NOMO-1 (cell line): ENCODE data around the gene TCF15.
"Not testable (repeated sequence)": the region's sequence is repeated elsewhere in the genome, so short reads cannot be mapped to it uniquely, and the experiment has no call there.

Source experiments
- DNase-seq, 2 experiments: peaks; one replicate each; lab custom pipeline; 2025; ENCODE audit not compliant: unreplicated experiment in 2 of 2; lab: John Stamatoyannopoulos, UW

TCF15 gene

DNA sequence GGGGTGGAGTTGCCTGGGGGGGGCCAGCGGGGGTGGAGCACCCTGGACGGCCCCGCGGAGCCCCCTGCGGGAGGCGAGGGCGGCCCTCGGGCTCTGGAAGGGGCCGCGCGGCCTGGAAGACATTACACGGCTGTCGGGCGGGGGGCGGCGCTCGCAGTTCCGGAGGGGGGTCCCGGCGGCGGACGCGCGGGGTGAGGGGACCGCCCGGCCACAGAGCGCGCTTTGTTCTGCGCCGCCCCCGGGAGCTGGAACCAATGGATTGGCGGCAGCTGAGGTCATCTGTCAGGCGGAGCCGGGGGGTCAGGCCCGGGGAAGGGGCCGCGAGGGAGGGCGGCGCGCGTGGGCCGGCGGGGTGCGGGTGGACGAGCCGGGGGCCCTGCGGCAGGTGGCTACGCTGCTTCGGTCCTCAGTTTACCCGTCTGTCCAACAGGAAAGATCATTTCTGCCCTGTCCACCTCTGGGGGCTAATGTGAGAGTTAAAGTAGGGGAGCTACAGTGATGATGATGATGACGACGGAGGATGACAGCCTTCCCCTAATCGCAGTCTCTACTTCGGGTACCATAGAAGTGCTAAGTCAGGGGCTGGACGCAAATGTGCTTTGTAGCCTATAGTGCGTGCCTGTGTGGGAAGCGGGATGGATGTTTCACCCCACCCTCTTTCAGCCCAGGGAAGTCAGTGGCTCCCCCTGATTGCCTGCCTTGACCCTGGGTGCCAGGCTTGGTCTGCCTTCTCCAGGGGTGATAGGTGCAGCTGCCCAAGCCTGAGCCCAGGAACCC, 32.5 kb upstream of the TCF15 start:
- no peak for DNase-seq

GRCh38 chr20:642013-642397, 31.9 kb upstream of the TCF15 start:
- not testable (repeated sequence) for DNase-seq

DNA sequence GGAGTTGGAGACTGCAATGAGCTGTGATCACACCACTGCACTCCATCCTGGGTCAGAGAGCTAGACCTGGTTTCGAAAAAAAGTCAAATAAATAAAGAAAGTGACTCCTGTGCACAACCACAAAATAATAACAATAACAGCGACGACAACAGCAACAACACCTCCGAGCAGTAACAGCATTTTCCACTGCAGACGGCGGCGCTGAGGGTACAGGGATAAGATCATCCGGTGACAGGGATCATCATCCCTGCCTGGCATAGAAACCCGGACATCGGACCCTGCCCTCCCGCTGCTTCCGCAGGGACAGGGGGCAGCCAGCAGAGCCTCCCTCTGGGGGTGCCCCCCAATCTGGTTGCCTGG, 31.4 kb upstream of the TCF15 start:
- no peak for DNase-seq

DNA sequence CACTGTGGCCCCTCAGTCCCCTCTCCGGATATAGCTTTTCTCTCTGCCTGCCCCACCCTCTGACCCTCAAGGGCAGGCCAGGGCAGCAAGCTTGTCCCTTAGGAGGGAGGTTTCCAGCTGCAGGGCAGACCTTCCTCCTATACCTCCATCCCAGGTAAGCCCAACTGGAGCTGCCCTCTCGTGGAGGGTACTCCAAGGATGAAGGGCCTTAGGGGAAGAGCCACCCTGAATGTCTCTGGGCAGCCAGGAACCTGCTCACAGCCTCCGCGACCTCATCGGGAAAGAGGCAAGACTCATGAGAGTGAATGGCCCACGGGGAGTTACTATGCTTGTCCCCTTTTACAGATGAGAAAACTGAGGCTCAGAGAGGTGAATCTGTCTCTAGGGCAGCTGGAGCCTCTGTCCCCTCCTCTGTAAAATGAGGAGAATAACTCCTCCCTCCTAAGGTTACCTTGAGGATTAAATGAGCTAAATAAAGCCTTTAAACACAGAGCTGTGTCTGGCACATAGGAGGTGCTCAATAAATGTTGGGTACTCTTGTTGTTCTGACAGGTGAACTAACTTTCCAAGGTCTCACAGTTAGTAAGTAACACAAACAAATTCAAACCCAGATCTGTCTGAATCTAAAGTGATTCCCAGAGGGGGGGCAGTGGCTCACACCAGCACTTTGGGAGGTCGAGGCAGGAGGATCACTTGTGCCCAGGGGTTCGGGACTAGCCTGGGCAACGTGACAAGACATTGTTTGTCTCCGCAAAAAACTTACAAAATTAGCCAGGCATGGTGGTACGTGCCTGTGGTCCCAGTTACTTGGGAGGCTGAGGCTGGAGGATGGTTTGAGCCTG, 30.8 kb upstream of the TCF15 start:
- DNase-seq: no peak

- no peak for DNase-seq
These were observed 28.5 kb upstream of the TCF15 start for GRCh38 chr20:638579-638978.

- DNase-seq: no peak
These were observed 27.4 kb upstream of the TCF15 start for GRCh38 chr20:637559-637958.

DNA sequence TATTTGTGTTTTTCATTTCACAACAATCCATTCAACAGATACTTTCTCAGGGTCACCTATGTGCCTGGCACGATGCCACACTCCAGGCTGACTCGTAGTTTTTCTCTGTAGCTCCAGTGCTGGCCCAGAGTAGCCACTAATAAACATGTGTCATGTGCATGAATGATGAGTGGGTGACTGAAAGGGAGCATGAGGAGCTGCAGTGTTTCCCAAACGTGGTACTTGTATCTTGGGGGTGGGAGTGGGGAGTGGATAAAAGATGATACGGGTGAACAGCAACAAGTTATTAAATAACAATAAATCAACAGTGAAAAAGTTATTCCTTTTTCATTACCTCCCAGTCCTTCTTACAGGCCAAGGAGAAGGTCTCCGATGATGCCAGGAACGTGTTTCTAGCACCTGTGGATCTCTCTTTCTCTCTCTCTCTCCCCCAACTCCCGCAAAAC, 25.8 kb upstream of the TCF15 start:
- no peak for DNase-seq

DNA sequence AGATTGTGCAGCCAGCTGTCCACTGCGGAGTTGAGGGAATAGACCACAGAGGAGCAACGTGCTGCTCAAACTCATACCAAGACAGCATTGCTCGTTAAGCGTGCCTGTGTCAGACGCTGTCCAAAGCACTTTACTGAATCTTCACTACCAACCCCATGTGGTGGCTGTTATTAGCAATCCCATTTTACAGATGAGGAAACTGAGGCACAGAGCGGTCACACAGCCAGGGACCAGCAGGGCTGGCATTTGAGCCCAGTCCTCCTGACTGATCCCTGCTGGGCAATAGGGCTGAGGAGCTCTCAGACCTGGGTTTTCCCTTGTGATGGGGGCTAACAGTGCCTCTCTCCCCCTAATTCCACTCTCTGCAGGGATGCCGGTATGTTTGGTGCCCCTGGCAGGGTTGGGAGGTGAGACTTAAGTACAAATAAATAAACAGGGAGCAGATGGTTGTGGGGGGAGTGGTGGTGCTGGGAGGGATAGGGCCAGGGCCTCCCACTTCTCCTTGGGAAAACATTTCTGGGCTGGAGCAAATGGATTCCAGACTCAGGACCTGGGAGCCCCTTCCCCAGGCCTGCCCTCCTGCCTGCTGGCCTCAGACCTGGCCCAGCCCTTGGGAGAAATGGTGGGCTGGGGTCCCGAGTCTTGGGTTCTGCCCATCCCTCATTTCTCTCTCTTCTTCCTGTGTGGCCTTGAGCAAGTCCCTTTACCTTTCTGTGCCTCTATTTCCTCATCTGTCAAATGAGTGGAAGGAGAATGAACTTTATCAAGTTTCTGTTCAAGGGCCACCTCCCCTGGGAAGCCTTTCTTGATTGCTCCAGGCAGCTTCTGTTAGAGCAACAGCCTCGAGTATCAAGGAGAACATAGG, 25.2 kb upstream of the TCF15 start:
- no peak for DNase-seq

- DNase-seq: no peak
These were observed 24.2 kb upstream of the TCF15 start for GRCh38 chr20:634148-634925.

DNA sequence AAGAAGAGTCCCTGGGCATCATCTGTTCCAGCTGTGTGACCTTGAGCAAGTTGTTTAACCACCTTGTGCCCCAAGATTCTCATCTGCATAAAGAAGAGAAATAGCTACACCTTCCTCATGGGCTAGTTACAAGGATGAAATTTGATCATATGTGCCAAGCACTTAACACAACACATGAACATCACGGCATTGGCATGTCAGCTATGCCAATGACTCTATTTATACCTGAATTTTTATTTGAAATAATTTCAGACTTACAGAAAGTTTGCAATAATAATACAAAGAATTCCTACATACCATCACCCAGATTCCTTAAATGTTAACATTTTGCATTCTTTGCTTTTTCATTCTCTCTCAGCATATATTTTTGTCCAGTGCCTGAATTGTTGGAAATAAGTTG, 21.0 kb upstream of the TCF15 start:
- no peak for DNase-seq

- DNase-seq: no peak
These were observed 16.5 kb upstream of the TCF15 start for GRCh38 chr20:626579-626978.

GRCh38 chr20:625360-625932, 15.3 kb upstream of the TCF15 start:
- peak; percentile 49 to 70 for DNase-seq

DNA sequence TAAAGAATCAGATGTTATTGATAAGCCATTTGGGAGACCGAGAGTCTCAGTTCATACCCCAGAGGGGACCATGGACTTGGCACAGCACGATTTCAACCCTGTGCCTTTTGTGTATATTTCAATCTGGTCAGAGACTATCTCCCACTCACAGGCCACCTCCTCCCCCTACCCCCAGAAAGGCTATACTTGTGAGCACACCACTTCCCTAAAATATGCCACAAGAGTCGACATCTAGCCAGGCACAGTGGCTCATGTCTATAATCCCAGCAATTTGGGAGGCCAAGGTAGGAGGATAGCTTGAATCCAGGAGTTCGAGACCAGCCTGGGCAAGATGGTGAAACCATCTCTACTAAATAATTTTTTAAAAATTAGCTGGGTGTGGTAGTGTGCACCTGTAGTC, 13.6 kb upstream of the TCF15 start:
- DNase-seq: no peak

- no peak for DNase-seq
These were observed 12.9 kb upstream of the TCF15 start for GRCh38 chr20:623021-623420.

- DNase-seq: no peak
These were observed 12.1 kb upstream of the TCF15 start for GRCh38 chr20:622161-622560.

- DNase-seq: no peak
These were observed 11.1 kb upstream of the TCF15 start for GRCh38 chr20:621125-621756.

DNA sequence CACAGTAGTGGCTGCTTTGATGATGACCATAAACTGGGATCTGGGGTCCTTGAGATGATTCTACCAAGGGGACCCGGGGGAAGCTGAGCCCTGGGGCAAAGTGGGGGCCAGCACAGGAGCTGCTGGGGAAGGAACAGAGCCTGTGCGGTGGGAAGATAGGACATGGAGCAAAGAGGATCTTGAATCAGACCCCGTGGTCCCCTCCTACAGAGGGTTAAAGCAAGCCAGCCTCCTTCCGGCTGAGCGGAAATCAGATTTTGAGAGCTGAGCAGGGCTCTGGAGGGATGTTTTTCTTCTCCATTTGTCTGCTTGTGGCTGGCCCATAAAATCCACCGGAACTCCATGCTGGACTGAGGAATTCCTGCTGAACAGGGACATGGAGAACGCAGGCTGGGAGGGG, 10.1 kb upstream of the TCF15 start:
- DNase-seq: no peak

DNA sequence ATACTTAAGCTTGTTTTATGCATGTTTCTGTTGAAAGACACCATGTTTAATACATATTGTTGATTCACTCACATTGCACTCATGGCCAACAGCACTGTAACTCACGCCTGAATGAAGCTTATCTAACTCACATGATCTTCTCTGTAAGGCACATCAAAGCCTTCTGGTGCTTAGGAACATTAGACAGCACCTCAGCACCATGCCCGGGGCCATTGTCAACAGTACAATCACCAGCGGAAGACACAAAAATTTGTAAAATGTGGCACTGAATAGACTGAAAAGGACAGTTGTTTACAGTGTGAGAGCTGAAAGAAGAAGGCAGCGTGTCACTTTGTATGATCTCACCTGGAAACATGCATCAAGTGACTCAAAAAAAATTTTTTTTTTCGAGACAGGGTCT, 8.9 kb upstream of the TCF15 start:
- DNase-seq: no peak

DNA sequence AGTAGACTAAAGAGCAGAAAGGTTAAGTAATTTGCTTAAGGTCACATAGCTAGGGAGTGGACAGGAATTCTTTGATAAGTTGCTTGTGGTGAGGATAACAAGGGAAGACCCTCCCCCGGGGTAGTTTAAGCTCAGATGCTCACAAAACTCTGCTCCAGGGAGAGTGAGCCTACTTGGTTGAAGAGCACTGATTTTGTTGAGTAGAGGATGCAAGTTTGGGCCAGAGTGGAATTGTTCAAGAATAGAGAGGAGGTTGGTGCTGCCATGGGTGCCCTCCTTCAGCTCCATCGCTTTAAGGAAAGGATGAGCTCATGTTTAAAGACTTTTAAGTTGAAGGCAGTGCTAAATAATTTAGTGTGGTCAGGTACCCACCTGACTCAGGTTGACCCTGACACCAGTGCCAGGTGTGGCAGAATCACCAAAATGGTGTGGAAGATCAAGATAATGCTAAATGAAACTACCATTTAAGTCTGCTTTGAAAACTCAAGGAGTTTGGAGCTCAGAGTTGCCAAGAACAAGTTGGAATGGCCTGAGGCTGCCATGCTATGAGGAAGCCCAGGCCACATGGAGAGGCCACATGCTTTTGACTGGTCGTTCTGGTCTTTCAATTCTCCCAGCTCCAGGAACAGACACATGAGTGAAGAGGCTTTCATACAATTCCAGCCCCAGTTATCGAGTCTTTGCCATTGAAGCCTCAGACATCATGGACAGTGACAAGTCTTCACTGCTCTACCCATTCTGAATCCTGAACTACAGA, 8.0 kb upstream of the TCF15 start:
- no peak for DNase-seq
